H9 (cell line): ENCODE measurements around the gene CCL15. TPM values are rescaled to one million over a fixed set of nuclear protein-coding genes. Genes with fewer than 3 reads are reported as not detected.

Source experiments
- DNase-seq: peaks from one replicate; pipeline ENCODE4 v3.0.0-alpha.2; 2017
- H2AFZ ChIP-seq: one replicate; pipeline ENCODE4 v1.6.1; 2013; ENCODE audit warnings: mild to moderate bottlenecking, low read length, control low read depth, moderate library complexity
- H2AK5ac ChIP-seq: 2 replicates; pipeline ENCODE4 v1.6.1; 2013; ENCODE audit warnings: low read length, control low read depth, mixed read lengths; ENCODE audit not compliant: insufficient read length
- H2BK120ac ChIP-seq: one replicate; pipeline ENCODE4 v1.6.1; 2013; ENCODE audit warnings: low read depth, mild to moderate bottlenecking, low read length, control low read depth, inconsistent platforms; ENCODE audit not compliant: poor library complexity, severe bottlenecking
- H2BK12ac ChIP-seq: 2 replicates; pipeline ENCODE4 v1.6.1; 2013; ENCODE audit warnings: low read length, control low read depth, mixed read lengths, low read depth; ENCODE audit not compliant: insufficient read length
- H2BK15ac ChIP-seq: 2 replicates; pipeline ENCODE4 v1.6.1; 2013; ENCODE audit warnings: low read depth, low read length, control low read depth
- H2BK20ac ChIP-seq: one replicate; pipeline ENCODE4 v1.6.1; 2013; ENCODE audit warnings: low read depth, mild to moderate bottlenecking, low read length, control low read depth, inconsistent platforms; ENCODE audit not compliant: poor library complexity, severe bottlenecking
- H2BK5ac ChIP-seq: 2 replicates; pipeline ENCODE4 v1.6.1; 2013; ENCODE audit warnings: low read length, control low read depth, mixed read lengths; ENCODE audit not compliant: insufficient read length
- H3K14ac ChIP-seq: 2 replicates; pipeline ENCODE4 v1.6.1; 2013; ENCODE audit warnings: low read length, control low read depth; ENCODE audit not compliant: insufficient read depth
- H3K18ac ChIP-seq: 2 replicates; pipeline ENCODE4 v1.6.1; 2013; ENCODE audit warnings: low read depth, mild to moderate bottlenecking, mixed read lengths, low read length, control low read depth; ENCODE audit not compliant: insufficient read length
- H3K23ac ChIP-seq: 2 replicates; pipeline ENCODE4 v1.6.1; 2013; ENCODE audit warnings: low read length, control low read depth, mixed read lengths, low read depth; ENCODE audit not compliant: insufficient read length
- H3K23me2 ChIP-seq: 2 replicates; pipeline ENCODE4 v1.6.1; 2013; ENCODE audit warnings: low read depth, mild to moderate bottlenecking, mixed read lengths, low read length, control low read depth; ENCODE audit not compliant: insufficient read length, poor library complexity, severe bottlenecking
- H3K27ac ChIP-seq: 2 replicates; pipeline ENCODE4 v1.5.1; 2013; ENCODE audit warnings: low read length, control low read depth, mixed read lengths, low read depth; ENCODE audit not compliant: insufficient read length
- H3K27me3 ChIP-seq: 2 replicates; pipeline ENCODE4 v1.6.1; 2013; ENCODE audit warnings: low read length, control low read depth, inconsistent platforms; ENCODE audit not compliant: insufficient read depth
- H3K4ac ChIP-seq: 2 replicates; pipeline ENCODE4 v1.6.1; 2013; ENCODE audit warnings: low read depth, mild to moderate bottlenecking, control low read depth, inconsistent platforms, low read length, moderate library complexity
- H3K4me1 ChIP-seq: 2 replicates; pipeline ENCODE4 v1.6.1; 2013; ENCODE audit warnings: low read length, control low read depth, inconsistent platforms; ENCODE audit not compliant: insufficient read depth
- H3K4me2 ChIP-seq: 2 replicates; pipeline ENCODE4 v1.6.1; 2013; ENCODE audit warnings: low read length, control low read depth, mixed read lengths; ENCODE audit not compliant: insufficient read length, insufficient read depth
- H3K56ac ChIP-seq: 2 replicates; pipeline ENCODE4 v1.6.1; 2013; ENCODE audit warnings: low read depth, mild to moderate bottlenecking, mixed read lengths, low read length, control low read depth; ENCODE audit not compliant: insufficient read length
- H3K79me1 ChIP-seq: 2 replicates; pipeline ENCODE4 v1.6.1; 2013; ENCODE audit warnings: low read depth, mild to moderate bottlenecking, moderate library complexity, low read length, control low read depth, inconsistent platforms; ENCODE audit not compliant: insufficient read depth, poor library complexity, severe bottlenecking
- H3K79me2 ChIP-seq: 2 replicates; pipeline ENCODE4 v1.6.1; 2013; ENCODE audit warnings: low read length, control low read depth, inconsistent platforms; ENCODE audit not compliant: insufficient read depth
- H3K9ac ChIP-seq: 2 replicates; pipeline ENCODE4 v1.6.1; 2013; ENCODE audit warnings: low read length, control low read depth, mixed read lengths; ENCODE audit not compliant: insufficient read length; ENCODE audit errors: extremely low read depth
- H3K9me3 ChIP-seq: one replicate; pipeline ENCODE4 v1.6.1; 2013; ENCODE audit warnings: low read depth, low read length, inconsistent platforms; ENCODE audit not compliant: control insufficient read depth
- H3T11ph ChIP-seq: one replicate; pipeline ENCODE4 v1.6.1; 2013; ENCODE audit warnings: mild to moderate bottlenecking, low read length, control low read depth, inconsistent platforms
- H4K20me1 ChIP-seq: one replicate; pipeline ENCODE4 v1.6.1; 2013; ENCODE audit not compliant: control insufficient read depth, insufficient read length, insufficient read depth
- H4K5ac ChIP-seq: 2 replicates; pipeline ENCODE4 v1.6.1; 2013; ENCODE audit warnings: low read depth, mild to moderate bottlenecking, mixed read lengths, low read length, control low read depth; ENCODE audit not compliant: insufficient read length
- H4K8ac ChIP-seq: replicated peaks from 2 replicates; pipeline ENCODE4 v1.6.1; 2013; ENCODE audit warnings: low read length, control low read depth, mixed read lengths, low read depth; ENCODE audit not compliant: insufficient read length
- H4K91ac ChIP-seq: 2 replicates; pipeline ENCODE4 v1.6.1; 2013; ENCODE audit warnings: low read depth, mild to moderate bottlenecking, moderate library complexity, mixed read lengths, low read length, control low read depth; ENCODE audit not compliant: insufficient read length
- H3K27ac Mint-ChIP-seq, 3 experiments: 2 replicates in 2 of 3; 3 replicates in 1 of 3; pipeline ENCODE4 v1.8.0; 2020 to 2021; ENCODE audit warnings: mixed read lengths in 3 of 3, mild to moderate bottlenecking in 1 of 3, moderate library complexity in 1 of 3
- H3K27me3 Mint-ChIP-seq: 2 replicates; pipeline ENCODE4 v1.8.0; 2021; ENCODE audit warnings: low read depth, mild to moderate bottlenecking, moderate library complexity, mixed read lengths
- H3K36me3 Mint-ChIP-seq, 3 experiments: 2 replicates in 2 of 3; 3 replicates in 1 of 3; pipeline ENCODE4 v1.8.0; 2020 to 2021; ENCODE audit warnings: low read depth in 3 of 3, mixed read lengths in 3 of 3; ENCODE audit not compliant: insufficient read depth in 1 of 3
- H3K4me1 Mint-ChIP-seq, 2 experiments: 2 replicates each; pipeline ENCODE4 v1.8.0; 2020; ENCODE audit warnings: mixed read lengths in 2 of 2
- H3K4me3 Mint-ChIP-seq, 2 experiments: 2 replicates in 1 of 2; 3 replicates in 1 of 2; pipeline ENCODE4 v1.8.0; 2020 to 2021; ENCODE audit warnings: mild to moderate bottlenecking in 2 of 2, mixed read lengths in 2 of 2, moderate library complexity in 1 of 2
- H3K9me3 Mint-ChIP-seq, 2 experiments: 2 replicates in 1 of 2; 3 replicates in 1 of 2; pipeline ENCODE4 v1.8.0; 2020; ENCODE audit warnings: mild to moderate bottlenecking in 2 of 2, mixed read lengths in 2 of 2, moderate library complexity in 1 of 2
- CTCF ChIP-seq: fragments of 200-600 bp; sonication (generic); conservative IDR thresholded peaks from 3 replicates; pipeline ENCODE4 v1.8.0; 2021; ENCODE audit warnings: antibody characterized with exemption, mild to moderate bottlenecking
- WGBS: extraction: QIAGEN DNeasy Blood & Tissue Kit; methylation state at CpG from one replicate; pipeline ENCODE4 v1.1.7; 2013; ENCODE audit warnings: missing lambda C conversion rate, low lambda C conversion rate, mixed read lengths; ENCODE audit not compliant: insufficient read length; ENCODE audit errors: extremely low coverage; 5-methylcytosine and 5-hydroxymethylcytosine counted together
- total RNA-seq: library from RNA; stranded (reverse); gene quantifications from 2 replicates; pipeline ENCODE4 v1.2.1, GENCODE V29; 2021

The CCL15 gene
- total RNA-seq, 1 experiment from 2014 or later = not detected

- Histone ChIP-seq H4K5ac (no peak overlapping the region), H2BK5ac (no peak overlapping the region), H4K8ac (no peak overlapping the region), H4K91ac (no peak overlapping the region), H3T11ph (no peak overlapping the region), H2BK15ac (no peak overlapping the region), H3K23ac (no peak overlapping the region), H3K4ac (no peak overlapping the region), H2BK20ac (no peak overlapping the region), H3K23me2 (no peaks in the 10 kb centered on the region), H3K9me3 (no peaks in the 10 kb centered on the region), H3K4me2 (no peak overlapping the region), H3K4me1 (no peaks in the 10 kb centered on the region), H4K20me1 (no peaks in the 10 kb centered on the region), H3K14ac (no peak overlapping the region), H2BK12ac (no peak overlapping the region), H2BK120ac (no peak overlapping the region), H3K18ac (no peak overlapping the region), H3K56ac (no peak overlapping the region), H3K79me1 (no peaks in the 10 kb centered on the region), H3K27ac (no peak overlapping the region), H2AFZ (no peak overlapping the region), H3K79me2 (no peaks in the 10 kb centered on the region), H3K27me3 (no peaks in the 10 kb centered on the region), H3K9ac (no peak overlapping the region), H2AK5ac (no peak overlapping the region)
- Mint-ChIP-seq H3K4me1 (no peaks in the 10 kb centered on the region), H3K4me3 (no peak overlapping the region), H3K36me3 (peaks cover 0 to 3% (median 0%) of the 10 kb centered on the region in 3 experiments; a peak in 3 of 7 replicates), H3K27me3 (peaks cover 22% of the 10 kb centered on the region), H3K9me3 (peaks cover 31 to 35% of the 10 kb centered on the region in 2 experiments), H3K27ac (no peak overlapping the region)
- WGBS = no CpG with 5 or more reads among the region's 5 CpGs
- no peak for TF ChIP-seq CTCF
- no peak for DNase-seq
These were observed 13.6 kb upstream of the CCL15 start for GRCh38 chr17:36014946-36015345.
